Measurements from ENCODE around the gene HAND1.
A peak's percentile ranks its signal among the peaks of the same experiment; 100 is the strongest.

Gene HAND1

DNA sequence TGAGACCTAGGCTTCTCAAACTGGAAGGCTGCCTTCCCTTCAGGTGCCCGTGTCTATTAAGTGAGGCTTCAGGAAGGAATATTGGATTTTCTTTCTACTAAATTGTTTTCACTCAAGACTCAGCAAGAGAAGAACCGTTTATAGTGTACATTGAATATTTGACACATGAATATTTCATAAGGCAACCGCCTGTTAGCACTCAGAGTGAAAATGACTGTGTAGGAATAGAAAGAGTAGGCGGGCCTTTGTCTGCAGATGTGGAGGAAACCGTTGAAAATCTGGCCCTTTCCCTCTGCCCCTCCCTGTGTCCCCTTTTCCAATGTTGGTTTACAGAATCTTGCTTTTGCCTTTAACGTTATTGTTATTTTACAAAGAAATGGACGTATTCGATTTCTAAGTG is 26.1 kb downstream of the HAND1 start (continued):
- TF ChIP-seq, protein P1, sequence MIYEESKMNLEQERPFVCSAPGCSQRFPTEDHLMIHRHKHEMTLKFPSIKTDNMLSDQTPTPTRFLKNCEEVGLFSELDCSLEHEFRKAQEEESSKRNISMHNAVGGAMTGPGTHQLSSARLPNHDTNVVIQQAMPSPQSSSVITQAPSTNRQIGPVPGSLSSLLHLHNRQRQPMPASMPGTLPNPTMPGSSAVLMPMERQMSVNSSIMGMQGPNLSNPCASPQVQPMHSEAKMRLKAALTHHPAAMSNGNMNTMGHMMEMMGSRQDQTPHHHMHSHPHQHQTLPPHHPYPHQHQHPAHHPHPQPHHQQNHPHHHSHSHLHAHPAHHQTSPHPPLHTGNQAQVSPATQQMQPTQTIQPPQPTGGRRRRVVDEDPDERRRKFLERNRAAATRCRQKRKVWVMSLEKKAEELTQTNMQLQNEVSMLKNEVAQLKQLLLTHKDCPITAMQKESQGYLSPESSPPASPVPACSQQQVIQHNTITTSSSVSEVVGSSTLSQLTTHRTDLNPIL (CRISPR knock-in tag; IDR thresholded peaks at IDR 0.05; ENCODE audit: low read depth), result no peak
- TF ChIP-seq, protein P2, sequence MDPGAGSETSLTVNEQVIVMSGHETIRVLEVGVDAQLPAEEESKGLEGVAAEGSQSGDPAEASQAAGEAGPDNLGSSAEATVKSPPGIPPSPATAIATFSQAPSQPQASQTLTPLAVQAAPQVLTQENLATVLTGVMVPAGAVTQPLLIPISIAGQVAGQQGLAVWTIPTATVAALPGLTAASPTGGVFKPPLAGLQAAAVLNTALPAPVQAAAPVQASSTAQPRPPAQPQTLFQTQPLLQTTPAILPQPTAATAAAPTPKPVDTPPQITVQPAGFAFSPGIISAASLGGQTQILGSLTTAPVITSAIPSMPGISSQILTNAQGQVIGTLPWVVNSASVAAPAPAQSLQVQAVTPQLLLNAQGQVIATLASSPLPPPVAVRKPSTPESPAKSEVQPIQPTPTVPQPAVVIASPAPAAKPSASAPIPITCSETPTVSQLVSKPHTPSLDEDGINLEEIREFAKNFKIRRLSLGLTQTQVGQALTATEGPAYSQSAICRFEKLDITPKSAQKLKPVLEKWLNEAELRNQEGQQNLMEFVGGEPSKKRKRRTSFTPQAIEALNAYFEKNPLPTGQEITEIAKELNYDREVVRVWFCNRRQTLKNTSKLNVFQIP (CRISPR knock-in tag; IDR thresholded peaks at IDR 0.05; ENCODE audit: borderline replicate concordance, low read depth), result no peak
- no peak for TF ChIP-seq OSR1 (CRISPR knock-in tag; IDR thresholded peaks at IDR 0.05)

DNA sequence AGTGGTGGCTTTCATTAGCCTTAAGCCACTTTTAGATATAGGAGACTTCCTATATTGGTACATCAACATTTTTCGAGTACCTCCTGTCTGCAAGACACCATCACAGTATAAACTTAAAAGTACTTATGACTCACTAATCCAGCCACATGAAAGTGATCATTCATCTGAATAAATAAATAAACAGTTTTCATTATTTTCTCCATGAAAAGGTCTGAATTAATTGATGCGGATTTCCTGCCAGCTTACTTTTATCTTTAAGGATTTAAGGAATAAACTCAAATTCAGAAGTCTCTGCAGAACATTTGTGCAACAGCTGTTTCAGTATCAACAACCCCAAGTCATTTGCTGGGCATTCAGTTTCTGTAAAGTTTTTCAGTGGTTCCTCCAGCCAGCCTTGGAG is 28.2 kb downstream of the HAND1 start:
- no peak for ATAC-seq
- TF ChIP-seq TOX (CRISPR knock-in tag; IDR thresholded peaks at IDR 0.05; ENCODE audit: borderline replicate concordance) (no peak), ZNF8 (CRISPR knock-in tag; IDR thresholded peaks at IDR 0.05) (no peak), ZNF565 (CRISPR knock-in tag; conservative IDR thresholded peaks at IDR 0.05; ENCODE audit: low read depth) (no peak), ZFP3 (CRISPR knock-in tag; IDR thresholded peaks at IDR 0.05) (no peak), BACH2 (CRISPR knock-in tag; IDR thresholded peaks at IDR 0.05; ENCODE audit: borderline replicate concordance) (no peak), ZNF70 (CRISPR knock-in tag; IDR thresholded peaks at IDR 0.05) (no peak), SNAI2 (CRISPR knock-in tag; IDR thresholded peaks at IDR 0.05) (no peak)
- TF ChIP-seq, protein P3, sequence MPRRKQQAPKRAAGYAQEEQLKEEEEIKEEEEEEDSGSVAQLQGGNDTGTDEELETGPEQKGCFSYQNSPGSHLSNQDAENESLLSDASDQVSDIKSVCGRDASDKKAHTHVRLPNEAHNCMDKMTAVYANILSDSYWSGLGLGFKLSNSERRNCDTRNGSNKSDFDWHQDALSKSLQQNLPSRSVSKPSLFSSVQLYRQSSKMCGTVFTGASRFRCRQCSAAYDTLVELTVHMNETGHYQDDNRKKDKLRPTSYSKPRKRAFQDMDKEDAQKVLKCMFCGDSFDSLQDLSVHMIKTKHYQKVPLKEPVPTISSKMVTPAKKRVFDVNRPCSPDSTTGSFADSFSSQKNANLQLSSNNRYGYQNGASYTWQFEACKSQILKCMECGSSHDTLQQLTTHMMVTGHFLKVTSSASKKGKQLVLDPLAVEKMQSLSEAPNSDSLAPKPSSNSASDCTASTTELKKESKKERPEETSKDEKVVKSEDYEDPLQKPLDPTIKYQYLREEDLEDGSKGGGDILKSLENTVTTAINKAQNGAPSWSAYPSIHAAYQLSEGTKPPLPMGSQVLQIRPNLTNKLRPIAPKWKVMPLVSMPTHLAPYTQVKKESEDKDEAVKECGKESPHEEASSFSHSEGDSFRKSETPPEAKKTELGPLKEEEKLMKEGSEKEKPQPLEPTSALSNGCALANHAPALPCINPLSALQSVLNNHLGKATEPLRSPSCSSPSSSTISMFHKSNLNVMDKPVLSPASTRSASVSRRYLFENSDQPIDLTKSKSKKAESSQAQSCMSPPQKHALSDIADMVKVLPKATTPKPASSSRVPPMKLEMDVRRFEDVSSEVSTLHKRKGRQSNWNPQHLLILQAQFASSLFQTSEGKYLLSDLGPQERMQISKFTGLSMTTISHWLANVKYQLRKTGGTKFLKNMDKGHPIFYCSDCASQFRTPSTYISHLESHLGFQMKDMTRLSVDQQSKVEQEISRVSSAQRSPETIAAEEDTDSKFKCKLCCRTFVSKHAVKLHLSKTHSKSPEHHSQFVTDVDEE (CRISPR knock-in tag; IDR thresholded peaks at IDR 0.05), result no peak

DNA sequence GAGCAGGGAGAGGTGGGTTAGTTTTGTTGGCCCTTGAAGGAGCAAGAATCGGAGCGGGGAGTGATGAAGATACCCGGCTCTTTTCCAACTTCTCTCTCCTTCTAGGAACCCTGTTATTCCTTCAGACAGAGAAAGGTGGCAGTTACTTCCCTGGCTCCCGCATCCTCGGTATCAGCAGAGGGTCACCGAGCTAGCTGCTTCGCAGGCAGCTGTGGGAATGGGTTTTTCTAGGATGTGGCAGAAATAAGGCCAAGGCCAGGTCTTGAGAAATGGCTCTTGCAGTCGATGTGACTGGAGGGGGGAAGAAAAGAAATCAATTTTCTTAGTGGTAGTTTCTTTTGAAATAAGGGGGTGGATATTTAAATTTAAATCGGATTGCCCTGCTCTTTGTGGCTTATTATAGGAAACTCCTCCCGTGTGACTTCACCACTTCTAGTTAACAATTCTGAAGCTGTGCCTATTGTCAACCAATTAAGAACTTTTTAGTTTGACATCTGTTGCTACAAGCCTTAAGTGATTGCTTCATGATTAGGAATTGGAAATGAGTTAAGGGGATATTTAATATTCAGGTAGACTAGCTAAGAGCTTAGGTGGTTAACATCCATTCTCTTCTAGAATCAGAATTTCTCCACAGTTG is 30.8 kb downstream of the HAND1 start:
- TF ChIP-seq ZNF70 (CRISPR knock-in tag; IDR thresholded peaks at IDR 0.05) (no peak), ARNTL (CRISPR knock-in tag; IDR thresholded peaks at IDR 0.05; ENCODE audit: borderline replicate concordance, low read depth) (no peak), OSR1 (CRISPR knock-in tag; IDR thresholded peaks at IDR 0.05) (no peak), ZC3H10 (CRISPR knock-in tag; IDR thresholded peaks at IDR 0.05) (no peak), ISL1 (CRISPR knock-in tag; IDR thresholded peaks at IDR 0.05) (no peak), BACH2 (CRISPR knock-in tag; IDR thresholded peaks at IDR 0.05; ENCODE audit: borderline replicate concordance) (no peak), ZFP3 (CRISPR knock-in tag; IDR thresholded peaks at IDR 0.05) (no peak), GLIS3 (CRISPR knock-in tag; IDR thresholded peaks at IDR 0.05) (no peak), TCF4 (CRISPR knock-in tag; IDR thresholded peaks at IDR 0.05; ENCODE audit: borderline replicate concordance) (no peak), SNAI2 (CRISPR knock-in tag; IDR thresholded peaks at IDR 0.05) (no peak), ZNF8 (CRISPR knock-in tag; IDR thresholded peaks at IDR 0.05) (no peak), RARB (CRISPR knock-in tag; IDR thresholded peaks at IDR 0.05) (no peak), PPARA (CRISPR knock-in tag; IDR thresholded peaks at IDR 0.05; ENCODE audit: borderline replicate concordance) (no peak)
- TF ChIP-seq, protein P1 (CRISPR knock-in tag; IDR thresholded peaks at IDR 0.05; ENCODE audit: low read depth), result no peak
- TF ChIP-seq, protein P3 (CRISPR knock-in tag; IDR thresholded peaks at IDR 0.05), result no peak
- TF ChIP-seq, protein P4, sequence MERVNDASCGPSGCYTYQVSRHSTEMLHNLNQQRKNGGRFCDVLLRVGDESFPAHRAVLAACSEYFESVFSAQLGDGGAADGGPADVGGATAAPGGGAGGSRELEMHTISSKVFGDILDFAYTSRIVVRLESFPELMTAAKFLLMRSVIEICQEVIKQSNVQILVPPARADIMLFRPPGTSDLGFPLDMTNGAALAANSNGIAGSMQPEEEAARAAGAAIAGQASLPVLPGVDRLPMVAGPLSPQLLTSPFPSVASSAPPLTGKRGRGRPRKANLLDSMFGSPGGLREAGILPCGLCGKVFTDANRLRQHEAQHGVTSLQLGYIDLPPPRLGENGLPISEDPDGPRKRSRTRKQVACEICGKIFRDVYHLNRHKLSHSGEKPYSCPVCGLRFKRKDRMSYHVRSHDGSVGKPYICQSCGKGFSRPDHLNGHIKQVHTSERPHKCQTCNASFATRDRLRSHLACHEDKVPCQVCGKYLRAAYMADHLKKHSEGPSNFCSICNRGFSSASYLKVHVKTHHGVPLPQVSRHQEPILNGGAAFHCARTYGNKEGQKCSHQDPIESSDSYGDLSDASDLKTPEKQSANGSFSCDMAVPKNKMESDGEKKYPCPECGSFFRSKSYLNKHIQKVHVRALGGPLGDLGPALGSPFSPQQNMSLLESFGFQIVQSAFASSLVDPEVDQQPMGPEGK (CRISPR knock-in tag; IDR thresholded peaks at IDR 0.05; ENCODE audit: borderline replicate concordance), result no peak
- TF ChIP-seq, protein P2 (CRISPR knock-in tag; IDR thresholded peaks at IDR 0.05; ENCODE audit: borderline replicate concordance, low read depth), result no peak
- ATAC-seq, result peak; percentile 6; the same call in 1 of the 3 replicates
